Mucosa of gallbladder (tissue), 1 donor: ENCODE measurements around the gene SESN2. TPM values are rescaled to one million over a fixed set of nuclear protein-coding genes. Genes with fewer than 3 reads are reported as not detected.

ENCODE experiments used
- DNase-seq: peaks from one replicate; pipeline ENCODE4 v3.0.0-alpha.2; 2020; ENCODE audit warnings: low spot score
- total RNA-seq: library from RNA; stranded (reverse); gene quantifications from one replicate; pipeline ENCODE4 v1.2.1, GENCODE V29; 2021
- donor health status: DM: no; HTN: no; CAD: no.

The SESN2 gene
- total RNA-seq, 1 donor from 2014 or later, result 19.6 TPM

GRCh38 chr1:28249866-28250295 lies 9.4 kb upstream of the SESN2 start:
- no peak for DNase-seq

DNA sequence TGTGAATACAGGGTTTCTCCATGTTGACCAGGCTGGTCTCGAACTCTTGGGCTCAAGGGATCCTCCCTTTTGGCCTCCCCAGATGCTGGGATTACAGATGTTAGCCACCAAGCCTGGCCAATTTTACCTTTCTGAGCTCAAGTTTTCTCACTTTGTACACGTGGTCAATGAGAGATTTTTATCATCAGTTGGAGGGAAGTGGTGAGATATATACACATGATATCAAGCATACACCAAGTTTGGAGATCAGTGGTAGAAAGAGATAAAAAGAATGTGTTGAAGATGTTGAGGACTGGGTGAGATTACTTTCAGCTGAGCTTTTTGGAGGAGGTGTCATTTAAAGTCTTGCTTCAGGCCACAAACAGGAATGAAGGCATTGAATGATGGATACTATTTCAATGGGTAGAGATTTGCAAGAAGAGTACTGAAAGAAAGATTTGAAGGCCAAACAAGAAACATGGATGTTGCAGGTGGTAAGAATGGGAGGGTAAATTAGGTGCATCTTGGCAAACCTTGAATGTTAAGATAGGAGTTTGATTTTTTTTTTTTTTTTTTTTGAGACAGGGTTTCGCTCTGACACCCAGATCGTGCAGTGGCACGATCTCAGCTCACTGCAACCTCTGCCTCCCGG lies 3.0 kb upstream of the SESN2 start:
- DNase-seq, result no peak

- no peak for DNase-seq
Observed at GRCh38 chr1:28257736-28258135, 1.6 kb upstream of the SESN2 start.

DNA sequence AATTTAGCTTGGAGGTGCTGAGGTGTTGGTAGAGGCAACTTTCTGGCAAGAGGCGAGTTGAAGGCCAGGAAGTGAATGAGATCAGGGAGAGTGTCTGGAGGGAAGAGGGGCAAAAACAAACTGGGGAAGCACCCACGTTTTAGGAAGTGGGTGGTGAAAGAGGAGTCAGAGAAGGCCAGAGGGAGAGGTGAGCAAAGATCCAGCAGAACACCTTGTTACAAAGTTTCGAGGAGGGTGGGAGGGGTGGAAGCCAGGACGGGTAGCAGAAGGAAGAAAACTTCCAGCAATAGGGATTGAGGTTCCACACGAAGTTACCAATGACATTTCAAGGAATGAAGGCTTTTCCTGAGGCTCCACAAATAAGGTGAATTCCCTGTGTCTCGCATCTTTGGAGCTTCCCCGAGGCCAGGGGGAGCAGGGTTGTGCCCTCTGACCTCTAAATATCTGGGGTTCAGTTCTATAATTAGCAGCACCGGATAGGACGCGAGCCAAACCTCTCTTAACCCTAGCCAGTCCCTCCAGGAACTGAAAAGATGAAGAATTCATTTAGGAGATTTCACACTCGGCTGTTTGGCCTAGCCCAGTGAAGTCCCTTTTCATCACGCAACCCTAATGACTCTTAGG lies 578 bp upstream of the SESN2 start:
- no peak for DNase-seq

- peak; percentile 66 for DNase-seq
Observed at GRCh38 chr1:28259934-28260802, 850 bp downstream of the SESN2 start.

GRCh38 chr1:28260803-28261174 lies 1.5 kb downstream of the SESN2 start:
- no peak for DNase-seq

- no peak for DNase-seq
Observed at GRCh38 chr1:28264897-28265296, 5.6 kb downstream of the SESN2 start.

DNA sequence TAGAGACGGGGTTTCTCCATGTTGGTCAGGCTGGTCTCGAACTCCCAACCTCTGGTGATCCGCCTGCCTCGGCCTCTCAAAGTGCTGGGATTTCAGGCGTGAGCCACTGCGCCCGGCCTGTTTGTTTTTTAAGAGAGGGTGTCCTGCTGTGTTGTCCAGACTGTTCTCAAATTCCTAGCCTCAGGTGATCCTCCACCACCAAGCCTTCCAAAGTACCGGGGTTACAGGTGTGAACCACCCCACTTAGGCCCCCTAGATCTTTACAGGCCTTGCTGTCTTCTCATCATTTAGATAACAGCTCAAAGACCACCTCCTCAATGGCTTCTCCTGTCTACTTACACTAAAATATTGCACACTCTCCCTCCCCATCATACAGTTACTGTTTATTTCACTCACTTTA lies 6.3 kb downstream of the SESN2 start:
- no peak for DNase-seq

- no peak for DNase-seq
Observed at GRCh38 chr1:28266920-28267322, 7.6 kb downstream of the SESN2 start.

- no peak for DNase-seq
Observed at GRCh38 chr1:28267633-28268032, 8.3 kb downstream of the SESN2 start.

- DNase-seq, result no peak
Observed at GRCh38 chr1:28269529-28269928, 10.2 kb downstream of the SESN2 start.

DNA sequence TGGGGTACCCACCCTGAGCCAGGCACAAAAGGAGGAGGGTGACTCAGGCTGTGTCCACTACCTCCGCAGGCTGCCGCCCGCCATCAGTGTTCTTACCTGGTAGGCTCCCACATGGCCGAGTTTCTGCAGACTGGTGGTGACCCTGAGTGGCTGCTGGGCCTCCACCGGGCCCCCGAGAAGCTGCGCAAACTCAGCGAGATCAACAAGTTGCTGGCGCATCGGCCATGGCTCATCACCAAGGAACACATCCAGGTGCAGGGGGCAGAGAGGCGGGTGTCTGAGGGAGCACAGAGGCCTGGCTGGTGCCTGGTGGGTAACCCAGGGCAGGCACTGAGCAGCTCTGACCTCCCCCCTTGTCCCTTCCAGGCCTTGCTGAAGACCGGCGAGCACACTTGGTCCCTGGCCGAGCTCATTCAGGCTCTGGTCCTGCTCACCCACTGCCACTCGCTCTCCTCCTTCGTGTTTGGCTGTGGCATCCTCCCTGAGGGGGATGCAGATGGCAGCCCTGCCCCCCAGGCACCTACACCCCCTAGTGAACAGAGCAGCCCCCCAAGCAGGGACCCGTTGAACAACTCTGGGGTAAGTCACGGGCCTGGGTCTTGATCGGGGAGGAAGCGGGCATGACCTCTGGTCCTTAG lies 13.0 kb downstream of the SESN2 start:
- no peak for DNase-seq

DNA sequence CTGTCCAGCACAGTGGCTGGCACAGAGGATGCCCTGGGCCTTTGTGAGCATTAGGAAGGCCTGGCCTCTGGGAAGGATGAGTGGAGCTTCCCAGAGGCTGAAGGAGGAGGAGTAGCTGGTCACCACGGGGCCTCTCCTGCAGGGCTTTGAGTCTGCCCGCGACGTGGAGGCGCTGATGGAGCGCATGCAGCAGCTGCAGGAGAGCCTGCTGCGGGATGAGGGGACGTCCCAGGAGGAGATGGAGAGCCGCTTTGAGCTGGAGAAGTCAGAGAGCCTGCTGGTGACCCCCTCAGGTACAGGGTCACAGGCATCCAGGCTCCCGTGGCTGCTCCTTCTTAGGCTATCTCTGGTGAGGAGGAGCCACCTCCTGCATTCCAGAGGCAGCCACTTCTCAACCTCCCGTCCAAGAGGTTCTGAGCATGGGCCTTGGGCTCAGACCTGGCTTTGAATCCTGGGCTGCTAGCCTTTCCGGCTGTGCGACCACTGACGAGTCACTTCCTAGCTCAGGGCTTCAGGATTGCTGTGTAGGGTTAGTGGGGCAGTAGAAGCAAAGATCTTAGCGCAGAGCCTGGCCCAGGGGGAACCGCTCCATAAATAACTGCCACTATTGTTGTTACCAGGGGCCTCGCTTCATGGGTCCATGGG lies 14.0 kb downstream of the SESN2 start:
- no peak for DNase-seq

DNA sequence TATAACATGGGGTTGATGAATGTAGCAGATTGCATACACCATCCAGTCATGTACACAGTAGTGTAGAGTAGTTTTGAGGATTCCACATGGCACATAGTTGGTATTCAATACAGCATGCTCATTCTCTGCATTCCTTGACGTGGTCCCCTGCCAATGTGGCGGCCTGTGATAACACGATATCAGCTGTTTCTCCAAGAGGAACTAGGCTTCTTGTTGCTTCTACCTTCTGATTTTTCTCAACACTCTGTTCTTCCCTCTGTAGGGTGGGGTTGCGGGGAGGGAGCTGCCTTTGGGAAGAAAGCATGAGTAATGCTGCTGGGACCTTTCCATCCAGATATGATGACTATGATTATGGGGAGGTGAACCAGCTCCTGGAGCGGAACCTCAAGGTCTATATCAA lies 19.4 kb downstream of the SESN2 start:
- DNase-seq, result no peak

DNA sequence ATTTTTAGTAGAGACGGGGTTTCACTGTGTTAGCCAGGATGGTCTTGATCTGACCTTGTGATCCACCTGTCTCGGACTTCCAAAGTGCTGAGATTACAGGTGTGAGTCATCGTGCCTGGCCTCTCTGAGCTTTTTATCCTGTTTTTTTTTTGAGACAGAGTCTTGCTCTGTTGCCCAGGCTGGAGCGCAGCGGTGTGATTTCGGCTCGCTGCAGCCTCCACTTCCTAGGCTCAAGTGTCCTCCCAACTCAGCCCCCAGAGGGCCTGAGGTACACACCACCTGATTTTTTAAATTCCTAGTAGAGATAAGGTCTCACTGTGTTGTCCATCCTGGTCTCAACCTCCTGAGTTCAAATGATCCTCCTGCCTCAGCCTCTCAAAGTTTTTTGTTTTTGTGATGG lies 20.4 kb downstream of the SESN2 start:
- no peak for DNase-seq

GRCh38 chr1:28280501-28280900 lies 21.2 kb downstream of the SESN2 start:
- DNase-seq, result no peak

- DNase-seq, result no peak
Observed at GRCh38 chr1:28280977-28281381, 21.7 kb downstream of the SESN2 start.

DNA sequence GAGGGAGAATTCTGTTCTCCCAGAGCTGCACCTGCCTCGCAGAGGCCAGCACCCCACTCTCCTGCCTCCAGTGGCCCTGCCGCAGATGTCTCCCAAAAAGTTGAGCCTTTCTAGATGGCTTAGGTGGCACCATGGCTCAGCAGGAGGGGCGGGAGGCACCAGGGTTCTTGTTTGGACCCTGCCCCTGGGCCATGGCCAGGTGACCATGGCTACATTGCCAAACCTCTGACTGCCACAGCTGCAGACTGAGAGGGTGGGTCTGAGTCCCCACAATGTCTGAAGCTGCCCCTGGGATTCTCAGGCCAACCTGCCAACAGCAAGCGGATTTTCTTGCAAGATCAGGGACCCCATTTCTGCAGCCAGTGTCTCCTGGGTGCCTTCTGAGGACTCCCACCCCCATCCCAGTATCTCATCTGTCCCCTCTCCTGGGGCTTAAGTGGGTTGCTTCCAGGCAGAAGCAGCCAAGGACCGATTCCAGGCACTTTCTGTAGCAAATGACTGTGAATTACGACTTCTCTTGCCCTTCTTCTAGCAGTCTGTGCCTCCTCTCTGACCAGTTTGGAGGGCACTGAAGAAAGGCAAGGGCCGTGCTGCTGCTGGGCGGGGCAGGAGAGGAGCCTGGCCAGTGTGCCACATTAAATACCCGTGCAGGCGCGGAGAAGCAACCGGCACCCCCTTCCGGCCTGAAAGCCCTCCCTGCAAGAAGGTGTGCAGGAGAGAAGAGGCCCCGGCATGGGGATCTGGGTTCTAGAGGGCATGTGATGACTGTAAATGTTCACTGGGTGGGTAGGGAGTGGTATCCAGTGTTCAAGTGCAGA lies 22.5 kb downstream of the SESN2 start:
- DNase-seq, result no peak

- no peak for DNase-seq
Observed at GRCh38 chr1:28282426-28283407, 23.4 kb downstream of the SESN2 start.

GRCh38 chr1:28286111-28286510 lies 26.8 kb downstream of the SESN2 start:
- no peak for DNase-seq
